Measurements from ENCODE around the gene ZIC4. TPM values are rescaled to one million over a fixed set of nuclear protein-coding genes. Genes with fewer than 3 reads are reported as not detected.

The ZIC4 gene
- total RNA-seq, 4 donors from 2014 or later, result 0.21 TPM; not detected in 3

DNA sequence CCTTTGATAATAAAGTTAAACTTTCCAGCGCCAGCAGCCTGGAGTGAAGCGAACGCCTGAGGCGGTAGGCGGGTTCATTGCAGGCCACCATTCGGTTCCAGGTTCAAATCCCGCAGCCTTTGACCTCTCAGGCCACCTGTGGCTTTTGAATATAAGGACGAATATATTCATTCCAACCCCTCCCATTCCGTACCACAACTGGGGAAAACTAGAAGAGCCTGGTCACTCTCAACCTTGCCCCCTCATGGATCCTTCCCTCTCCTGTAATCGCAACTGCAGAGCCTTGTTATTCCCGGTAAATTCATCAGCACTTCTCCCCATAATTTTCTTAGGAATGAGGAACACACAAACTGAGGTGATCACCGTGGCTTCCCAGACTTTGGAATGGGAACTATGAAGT is 35.2 kb downstream of the ZIC4 start:
- no peak overlapping the region for H3K4me3 ChIP-seq
- no peaks in the 10 kb centered on the region for H3K36me3 ChIP-seq
- TF ChIP-seq, protein P1, sequence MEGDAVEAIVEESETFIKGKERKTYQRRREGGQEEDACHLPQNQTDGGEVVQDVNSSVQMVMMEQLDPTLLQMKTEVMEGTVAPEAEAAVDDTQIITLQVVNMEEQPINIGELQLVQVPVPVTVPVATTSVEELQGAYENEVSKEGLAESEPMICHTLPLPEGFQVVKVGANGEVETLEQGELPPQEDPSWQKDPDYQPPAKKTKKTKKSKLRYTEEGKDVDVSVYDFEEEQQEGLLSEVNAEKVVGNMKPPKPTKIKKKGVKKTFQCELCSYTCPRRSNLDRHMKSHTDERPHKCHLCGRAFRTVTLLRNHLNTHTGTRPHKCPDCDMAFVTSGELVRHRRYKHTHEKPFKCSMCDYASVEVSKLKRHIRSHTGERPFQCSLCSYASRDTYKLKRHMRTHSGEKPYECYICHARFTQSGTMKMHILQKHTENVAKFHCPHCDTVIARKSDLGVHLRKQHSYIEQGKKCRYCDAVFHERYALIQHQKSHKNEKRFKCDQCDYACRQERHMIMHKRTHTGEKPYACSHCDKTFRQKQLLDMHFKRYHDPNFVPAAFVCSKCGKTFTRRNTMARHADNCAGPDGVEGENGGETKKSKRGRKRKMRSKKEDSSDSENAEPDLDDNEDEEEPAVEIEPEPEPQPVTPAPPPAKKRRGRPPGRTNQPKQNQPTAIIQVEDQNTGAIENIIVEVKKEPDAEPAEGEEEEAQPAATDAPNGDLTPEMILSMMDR (IDR thresholded peaks at IDR 0.05), result no peak
- TF ChIP-seq EP300 (IDR thresholded peaks at IDR 0.05) (no peak), POLR2A (IDR thresholded peaks at IDR 0.05) (no peak)
- peaks cover 0 to 3% (median 0%) of the 10 kb centered on the region in 4 donors for H3K9me3 ChIP-seq
- H3K4me1 ChIP-seq, result peaks cover 0 to 9% (median 3%) of the 10 kb centered on the region in 4 donors
- H3K27me3 ChIP-seq, result peaks cover 0 to 100% of the 10 kb centered on the region in 2 donors
- H3K27ac ChIP-seq, result no peak overlapping the region
- WGBS, 2 donors, result 7 to 9% methylated on average over 12 of the region's 12 CpGs
- DNase-seq (ENCODE audit: low spot score in 2 of 2), result no peak

DNA sequence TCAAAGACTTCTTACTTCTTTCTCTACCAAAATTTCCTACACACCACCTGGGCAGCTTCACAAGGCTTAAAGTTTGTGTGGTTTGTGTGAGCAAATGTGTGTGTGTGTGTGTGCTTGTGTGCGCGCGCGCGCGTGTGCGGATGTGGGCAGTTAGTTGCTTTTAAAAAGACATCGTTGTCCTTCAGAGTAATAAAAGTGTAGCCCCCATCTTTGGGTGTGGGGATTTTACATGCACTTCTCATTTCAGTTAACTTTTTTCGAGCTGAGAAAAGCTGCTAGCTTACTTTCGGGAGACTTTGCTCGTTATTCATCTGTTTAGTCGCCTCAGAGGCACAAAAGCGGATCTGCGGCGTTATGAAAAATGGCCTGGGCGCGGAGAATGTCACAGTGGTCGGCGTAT is 36.0 kb downstream of the ZIC4 start:
- H3K4me3 ChIP-seq, result no peak overlapping the region
- H3K4me1 ChIP-seq, result peaks cover 0 to 9% (median 3%) of the 10 kb centered on the region in 4 donors
- TF ChIP-seq EP300 (IDR thresholded peaks at IDR 0.05) (no peak), POLR2A (IDR thresholded peaks at IDR 0.05) (no peak)
- TF ChIP-seq, protein P1 (IDR thresholded peaks at IDR 0.05), result no peak
- peaks cover 0 to 3% (median 0%) of the 10 kb centered on the region in 4 donors for H3K9me3 ChIP-seq
- DNase-seq (ENCODE audit: low spot score in 2 of 2), result no peak
- no peak overlapping the region for H3K27ac ChIP-seq
- 12% methylated on average over 19 of the region's 19 CpGs for WGBS, 2 donors
- H3K27me3 ChIP-seq, result peaks cover 0 to 99% of the 10 kb centered on the region in 2 donors
- no peaks in the 10 kb centered on the region for H3K36me3 ChIP-seq

DNA sequence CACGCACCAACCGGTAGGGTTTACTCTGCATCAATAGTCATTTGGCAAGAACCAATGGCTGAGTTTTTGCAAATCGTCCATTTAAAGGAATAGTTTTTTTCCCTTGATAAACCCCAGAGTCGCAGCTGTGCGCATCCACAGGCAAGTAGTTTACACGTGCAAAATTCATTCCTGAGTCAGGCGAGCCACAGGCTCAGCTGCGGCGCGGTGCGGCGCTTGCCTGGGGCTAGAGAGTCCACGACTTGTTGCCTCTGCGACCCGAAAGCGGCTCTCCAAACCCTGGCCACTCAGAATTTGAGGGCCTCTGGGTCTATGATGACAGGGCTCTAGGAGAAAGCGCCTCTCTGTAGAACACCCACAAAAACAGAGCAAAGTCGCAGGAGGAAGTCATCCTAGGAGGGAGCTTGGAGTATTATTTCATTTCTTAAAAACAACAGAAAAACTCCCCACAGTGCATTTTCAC is 36.7 kb downstream of the ZIC4 start:
- Histone ChIP-seq H3K4me3 (no peak overlapping the region), H3K9me3 (peaks cover 0 to 3% (median 0%) of the 10 kb centered on the region in 4 donors), H3K36me3 (no peaks in the 10 kb centered on the region), H3K27me3 (peaks cover 0 to 99% of the 10 kb centered on the region in 2 donors), H3K27ac (no peak overlapping the region), H3K4me1 (peaks cover 0 to 9% (median 3%) of the 10 kb centered on the region in 4 donors)
- TF ChIP-seq, protein P1 (IDR thresholded peaks at IDR 0.05), result no peak
- TF ChIP-seq POLR2A (IDR thresholded peaks at IDR 0.05) (no peak), EP300 (IDR thresholded peaks at IDR 0.05) (no peak)
- no peak for DNase-seq (ENCODE audit: low spot score in 2 of 2)
- WGBS, 2 donors, result 5 to 8% methylated on average over 18 of the region's 18 CpGs

DNA sequence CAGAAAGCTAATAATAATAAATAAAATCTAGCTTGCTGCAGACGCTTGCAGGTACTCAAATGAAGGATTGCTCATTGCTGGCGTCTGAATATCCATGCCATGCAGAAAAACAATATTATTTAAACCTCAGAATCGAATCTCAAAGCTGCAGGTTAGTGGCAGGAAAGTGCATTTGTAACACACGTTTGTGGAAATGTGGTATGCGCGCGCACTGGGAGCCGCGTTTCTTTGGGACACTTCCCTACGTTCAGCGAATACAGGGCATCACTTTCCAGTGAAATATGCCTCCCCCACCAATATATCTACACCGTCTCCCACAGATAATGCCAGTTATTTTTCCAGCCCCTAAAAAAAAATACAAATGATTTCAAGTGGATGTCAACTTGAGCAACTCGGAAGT is 37.1 kb downstream of the ZIC4 start:
- peaks cover 0 to 99% of the 10 kb centered on the region in 2 donors for H3K27me3 ChIP-seq
- WGBS, 2 donors, result 8 to 12% methylated on average over 13 of the region's 13 CpGs
- TF ChIP-seq, protein P1 (IDR thresholded peaks at IDR 0.05), result no peak
- TF ChIP-seq EP300 (IDR thresholded peaks at IDR 0.05), result no peak
- no peak for TF ChIP-seq POLR2A (IDR thresholded peaks at IDR 0.05)

DNA sequence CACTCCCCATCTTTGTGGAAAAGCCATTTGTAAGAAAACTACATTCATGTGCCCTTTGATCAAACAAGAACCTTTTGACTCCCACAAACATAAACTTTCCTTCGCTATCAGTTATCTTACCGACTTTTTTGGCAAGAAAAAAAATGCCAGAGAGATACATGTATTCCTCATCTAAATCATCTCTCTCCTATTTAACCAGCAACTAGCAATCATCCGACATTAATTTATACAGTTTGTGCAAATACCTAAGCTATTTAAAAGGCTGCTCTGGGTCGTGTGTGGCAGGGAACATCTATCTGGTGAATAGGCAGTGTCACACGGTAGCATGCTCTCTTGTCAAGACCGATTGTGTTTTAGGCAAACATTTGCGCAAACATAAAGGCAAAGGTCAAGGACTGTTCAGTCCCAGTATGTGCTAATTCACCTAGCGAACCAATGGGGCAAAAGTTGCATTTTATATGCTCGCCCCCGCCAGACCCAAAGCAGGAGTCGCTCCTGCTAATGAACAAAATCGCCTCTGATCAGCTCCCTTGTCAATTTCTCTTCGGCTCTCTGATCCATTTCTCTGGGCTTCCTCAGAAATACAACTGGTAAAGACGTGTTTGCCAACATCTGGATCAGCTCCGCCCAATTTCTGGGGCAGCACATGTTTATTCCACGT is 37.7 kb downstream of the ZIC4 start:
- Histone ChIP-seq H3K9me3 (peaks cover 0 to 3% (median 0%) of the 10 kb centered on the region in 4 donors), H3K27me3 (peaks cover 0 to 99% of the 10 kb centered on the region in 2 donors), H3K4me1 (peaks cover 0 to 9% (median 3%) of the 10 kb centered on the region in 4 donors), H3K36me3 (no peaks in the 10 kb centered on the region), H3K4me3 (no peak overlapping the region), H3K27ac (no peak overlapping the region)
- no peak for DNase-seq (ENCODE audit: low spot score in 2 of 2)
- WGBS, 2 donors, result 6 to 7% methylated on average over 16 of the region's 16 CpGs
- TF ChIP-seq EP300 (IDR thresholded peaks at IDR 0.05) (no peak), POLR2A (IDR thresholded peaks at IDR 0.05) (no peak)
- TF ChIP-seq, protein P1 (IDR thresholded peaks at IDR 0.05), result no peak

More for the DNA sequence above, 37.1 kb downstream of the ZIC4 start:
- Histone ChIP-seq H3K4me1 (peaks cover 0 to 9% (median 3%) of the 10 kb centered on the region in 4 donors), H3K36me3 (no peaks in the 10 kb centered on the region), H3K27ac (no peak overlapping the region), H3K4me3 (no peak overlapping the region), H3K9me3 (peaks cover 0 to 3% (median 0%) of the 10 kb centered on the region in 4 donors)
- DNase-seq (ENCODE audit: low spot score in 2 of 2), result no peak

Measured in tibial nerve (tissue), 4 donors.